HG02943 (cell line): ENCODE data around the gene ATP13A1.

Source experiments
- ATAC-seq: cut with Tn5 transposase; IDR thresholded peaks from one replicate; pipeline ENCODE4 v1.9.1; 2021; ENCODE audit warnings: mild to moderate bottlenecking, low read depth, moderate library complexity; ENCODE audit not compliant: unreplicated experiment

The ATP13A1 gene

DNA sequence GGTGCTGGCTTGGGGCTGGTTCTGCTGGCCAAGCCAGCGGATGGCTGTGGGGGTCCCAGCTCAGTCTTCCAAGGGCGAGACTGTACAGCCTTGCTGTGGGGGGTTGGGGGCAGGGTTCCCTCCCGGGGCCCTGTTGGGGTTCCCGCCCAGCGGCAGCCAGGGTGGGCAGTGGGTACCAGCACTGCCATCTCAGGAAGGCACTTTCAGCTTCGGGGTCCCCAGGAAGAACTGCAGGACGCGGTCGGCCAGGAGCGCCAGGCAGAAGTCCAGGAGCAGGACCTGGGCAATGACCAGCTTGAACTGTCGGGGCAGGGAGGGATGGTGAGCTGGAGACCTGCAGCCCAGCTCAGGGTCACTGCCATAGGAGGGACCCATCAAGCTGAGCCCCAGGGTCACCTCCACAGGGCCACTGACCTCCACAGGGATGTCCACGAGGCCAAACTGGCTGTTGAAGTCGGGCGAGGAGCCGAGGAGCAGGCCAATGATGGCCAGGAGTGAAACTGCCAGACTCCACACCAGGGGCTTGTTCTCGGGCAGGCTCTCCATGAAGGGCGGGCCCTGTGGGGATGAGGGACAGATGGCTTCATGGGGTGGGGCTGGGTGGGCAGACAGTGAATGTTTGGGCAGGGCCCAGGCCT, 18.1 kb downstream of the ATP13A1 start:
- no peak for ATAC-seq

DNA sequence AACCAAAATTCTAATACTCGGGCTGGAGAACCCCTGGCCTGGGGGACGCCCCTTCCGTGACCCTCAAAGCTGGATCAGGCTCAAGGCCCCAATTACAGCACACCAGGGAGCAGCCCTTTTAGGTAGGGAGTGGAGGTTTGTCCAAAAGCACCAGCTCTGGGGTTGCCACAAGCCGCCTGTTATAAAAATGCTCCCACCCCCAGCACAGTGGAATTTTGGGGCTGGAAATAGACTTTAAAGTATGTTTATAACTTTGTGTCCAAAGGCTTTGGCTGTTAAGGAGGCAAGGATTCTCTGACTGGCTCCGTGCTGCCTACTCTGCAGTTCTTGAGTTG, 19.5 kb downstream of the ATP13A1 start:
- no peak for ATAC-seq

DNA sequence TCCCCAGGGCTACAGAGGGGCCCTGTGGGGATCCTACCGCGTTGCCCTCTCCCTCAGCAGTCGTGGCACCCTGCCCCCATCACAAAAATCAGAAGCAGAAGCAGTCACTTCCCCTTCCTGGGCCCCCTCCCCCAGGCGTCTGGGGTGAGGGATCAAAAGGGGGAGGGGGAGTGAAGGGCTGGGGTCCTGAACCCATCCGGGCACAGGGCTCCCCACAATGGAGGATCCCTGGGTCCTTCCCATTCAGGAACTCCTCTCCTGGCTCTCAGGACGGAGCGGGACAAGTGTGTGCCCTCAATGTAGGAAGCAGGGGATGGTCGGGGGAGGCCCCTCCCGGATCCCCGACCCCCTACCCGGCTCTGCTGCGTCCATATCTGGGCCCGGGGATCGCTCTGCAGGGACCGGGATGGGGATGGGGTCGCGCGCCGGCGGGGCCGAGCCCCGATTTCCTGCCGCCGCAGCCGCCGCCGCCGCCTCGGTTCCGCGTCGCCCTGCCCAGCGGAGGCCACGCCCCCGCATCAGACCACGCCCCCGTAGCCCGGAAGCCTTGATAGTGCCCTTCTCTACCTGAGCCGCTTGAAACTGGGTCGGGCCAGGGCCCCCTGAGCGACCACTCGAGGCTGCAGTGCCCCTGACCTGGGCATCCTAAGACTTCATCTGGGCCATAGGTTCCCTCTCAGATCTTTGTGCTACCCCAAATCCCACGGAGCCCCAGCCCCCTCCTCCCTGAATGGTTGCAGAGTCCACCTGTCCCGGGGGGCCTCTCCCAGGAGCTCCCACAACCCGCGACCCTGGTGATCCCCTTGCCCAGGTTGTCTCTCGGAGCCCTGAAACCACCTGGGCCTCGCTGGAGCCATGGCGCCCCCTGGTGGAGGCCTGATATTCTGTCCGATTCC, 20.1 kb downstream of the ATP13A1 start, which contains the start of gene GMIP:
Gene GMIP (minus strand): TSS at position 500 of the 896 bp plus-strand sequence. CDS start 128 bp downstream, at position 372.
- ATAC-seq = peak; percentile 84

DNA sequence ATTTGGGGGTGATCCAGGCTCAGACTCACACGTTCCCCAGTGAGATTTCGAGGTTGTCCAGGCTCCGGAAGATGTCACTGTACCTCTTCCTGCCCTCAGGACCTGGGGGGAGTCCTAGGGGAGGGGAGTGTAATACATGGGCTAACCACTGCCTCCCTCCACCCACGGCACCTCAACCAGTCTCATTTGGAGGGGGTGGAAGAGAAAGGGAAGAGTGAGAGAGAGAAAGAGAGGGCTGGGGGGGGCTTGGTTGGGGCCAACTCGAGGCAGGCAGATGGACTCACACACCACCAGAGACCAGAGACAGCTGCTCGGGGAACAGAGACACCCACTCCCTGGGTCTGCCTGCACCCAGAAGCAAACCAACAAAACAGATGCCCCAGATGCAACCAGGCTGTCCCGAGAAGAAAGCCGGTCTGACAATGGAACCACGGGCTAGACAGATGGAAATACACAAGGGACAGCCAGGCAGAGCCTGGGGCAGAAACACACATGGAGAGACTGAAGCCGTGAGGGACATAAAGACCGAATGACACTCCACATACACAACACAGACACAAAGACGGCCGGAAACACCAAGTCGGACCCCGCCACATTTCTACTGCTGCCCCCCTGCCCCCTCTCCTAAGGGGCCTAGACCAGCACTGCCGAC, 20.8 kb downstream of the ATP13A1 start:
- ATAC-seq = no peak

DNA sequence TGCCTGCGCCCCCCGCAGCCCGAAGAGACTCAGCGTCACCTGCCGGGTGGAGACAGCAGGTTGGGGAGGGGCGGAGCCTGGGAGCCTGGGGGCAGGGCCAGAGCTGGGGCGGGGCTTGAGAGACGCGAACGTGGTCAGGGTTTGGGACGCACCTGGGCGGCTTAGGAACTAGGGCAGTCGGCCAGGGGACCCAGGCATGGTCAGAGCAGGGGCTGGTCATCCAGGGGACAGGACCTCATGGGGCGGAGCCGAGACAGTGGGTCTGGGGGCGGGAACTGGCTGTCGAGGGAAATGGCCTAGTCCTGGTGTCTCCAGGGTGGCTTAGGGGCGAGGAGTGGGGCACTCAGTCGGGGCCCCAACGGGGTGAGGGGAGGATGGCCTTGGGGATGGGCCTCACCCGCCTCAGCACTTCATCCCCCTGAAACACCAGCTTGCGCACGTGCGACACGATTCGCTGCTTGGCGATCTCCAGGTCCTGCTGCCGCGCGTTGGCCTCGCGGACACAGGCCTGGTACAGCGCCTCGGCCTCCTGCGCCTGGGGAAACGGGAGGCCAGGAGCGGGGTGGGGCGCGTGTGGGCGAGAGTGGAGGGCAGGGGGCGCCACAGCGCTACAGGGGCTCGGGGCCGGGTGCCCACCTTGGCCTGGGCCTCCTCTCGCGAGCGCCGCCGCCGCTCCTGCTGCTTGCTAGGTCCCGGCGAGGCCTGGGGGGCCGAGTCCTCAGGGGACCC, 25.8 kb downstream of the ATP13A1 start:
- ATAC-seq = no peak

DNA sequence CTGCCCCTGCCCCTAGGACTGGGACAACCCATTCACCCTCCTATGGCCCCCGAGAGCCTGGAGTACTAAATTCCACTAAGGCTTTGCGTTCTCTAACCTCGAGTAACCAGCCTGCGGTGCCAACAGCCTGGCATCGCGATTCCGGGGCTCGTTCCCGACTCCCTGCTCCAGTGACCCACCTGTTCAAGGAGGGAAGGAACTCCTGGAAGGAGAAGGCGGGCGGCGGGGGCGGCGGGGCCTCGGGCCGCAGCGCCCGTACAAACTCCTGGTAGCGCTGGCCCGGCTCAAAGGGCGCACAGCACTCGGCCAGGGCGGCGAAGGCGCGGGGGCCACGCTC, 26.3 kb downstream of the ATP13A1 start:
- no peak for ATAC-seq

DNA sequence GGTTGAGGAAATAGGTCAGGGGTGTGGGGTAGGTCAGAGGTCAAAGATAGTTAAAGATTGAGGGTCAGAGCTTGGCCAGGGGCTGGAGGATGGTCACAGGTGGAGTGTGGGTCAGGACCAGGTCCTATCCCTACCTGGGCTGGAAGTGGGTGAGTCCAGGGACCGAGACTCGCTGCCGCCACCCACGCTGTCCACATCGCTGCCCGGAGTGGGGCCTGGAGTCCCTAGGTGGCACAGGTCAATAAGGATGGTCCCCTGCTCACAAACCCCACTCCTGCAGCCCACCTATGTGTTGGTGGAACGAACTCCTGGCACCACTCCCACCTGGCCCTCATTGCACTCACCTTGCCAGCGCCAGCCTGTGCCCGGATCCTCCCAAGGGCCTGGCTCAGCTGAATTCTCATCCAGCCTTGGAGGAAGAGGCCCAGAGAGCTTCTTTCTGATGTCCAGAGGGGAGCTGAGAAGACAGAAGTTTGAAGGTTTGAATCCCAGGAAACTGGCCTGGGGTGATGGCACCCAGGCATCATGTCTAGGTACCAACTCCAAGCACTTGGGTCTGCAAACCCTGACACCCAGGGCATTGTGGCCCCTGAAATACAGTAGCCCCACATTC, 26.8 kb downstream of the ATP13A1 start:
- no peak for ATAC-seq

DNA sequence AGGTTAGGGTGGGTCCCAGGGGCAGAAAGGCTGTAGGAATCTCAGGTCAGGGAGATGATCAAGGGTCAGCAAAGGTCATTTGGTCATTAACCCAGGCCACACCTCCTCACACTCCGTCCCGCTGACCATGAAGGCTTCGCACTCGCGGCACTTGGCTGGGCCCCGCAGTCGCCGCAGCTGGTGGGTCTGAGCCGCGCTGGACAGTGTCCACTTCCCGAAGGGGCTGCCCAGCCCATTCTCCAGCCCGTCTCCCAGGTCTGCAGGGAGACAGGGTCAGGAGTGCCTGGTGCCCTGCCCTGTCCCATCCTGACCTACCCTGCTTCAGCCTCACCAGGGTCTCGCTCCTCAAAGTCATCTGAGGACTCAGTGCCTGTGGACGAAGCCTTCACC, 28.2 kb downstream of the ATP13A1 start:
- no peak for ATAC-seq

DNA sequence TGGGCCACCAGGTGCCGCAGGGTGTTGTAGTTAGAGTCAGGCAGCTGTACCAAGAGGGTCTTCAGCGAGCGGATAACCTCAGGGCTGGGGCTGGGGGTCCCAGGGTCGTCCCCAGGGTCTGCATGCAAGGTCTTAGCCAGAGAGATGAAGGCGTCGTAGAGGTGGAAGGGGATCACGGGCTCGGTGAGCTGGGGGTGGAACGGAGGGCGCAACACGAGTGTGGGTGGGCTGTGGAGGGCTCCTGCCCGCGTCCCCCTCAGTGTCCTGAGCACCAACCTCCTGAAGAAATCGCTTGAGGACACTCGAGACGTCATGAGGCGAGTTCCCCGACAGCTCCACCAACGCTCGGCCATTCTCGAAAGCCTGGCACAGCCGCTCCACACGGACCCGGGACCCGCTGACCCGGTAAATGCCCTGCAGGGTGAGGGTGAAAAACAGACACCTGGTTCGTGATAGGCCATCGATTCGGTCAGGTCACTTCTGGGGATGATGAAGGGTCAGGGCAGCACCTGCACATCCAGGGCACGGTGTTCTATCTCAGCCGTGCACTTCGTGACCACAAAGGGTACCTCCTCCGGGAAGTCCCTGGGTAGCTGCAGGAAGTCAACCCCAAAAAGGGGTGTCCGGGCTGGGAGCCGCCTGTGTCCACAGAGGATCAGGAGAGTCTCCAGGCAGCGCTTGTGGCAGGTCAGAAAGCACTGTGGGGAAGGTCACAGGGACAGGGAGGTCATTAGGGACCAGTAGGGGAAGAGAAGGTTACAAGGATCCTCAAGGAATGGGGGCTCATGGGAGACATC, 28.8 kb downstream of the ATP13A1 start:
- ATAC-seq = no peak

DNA sequence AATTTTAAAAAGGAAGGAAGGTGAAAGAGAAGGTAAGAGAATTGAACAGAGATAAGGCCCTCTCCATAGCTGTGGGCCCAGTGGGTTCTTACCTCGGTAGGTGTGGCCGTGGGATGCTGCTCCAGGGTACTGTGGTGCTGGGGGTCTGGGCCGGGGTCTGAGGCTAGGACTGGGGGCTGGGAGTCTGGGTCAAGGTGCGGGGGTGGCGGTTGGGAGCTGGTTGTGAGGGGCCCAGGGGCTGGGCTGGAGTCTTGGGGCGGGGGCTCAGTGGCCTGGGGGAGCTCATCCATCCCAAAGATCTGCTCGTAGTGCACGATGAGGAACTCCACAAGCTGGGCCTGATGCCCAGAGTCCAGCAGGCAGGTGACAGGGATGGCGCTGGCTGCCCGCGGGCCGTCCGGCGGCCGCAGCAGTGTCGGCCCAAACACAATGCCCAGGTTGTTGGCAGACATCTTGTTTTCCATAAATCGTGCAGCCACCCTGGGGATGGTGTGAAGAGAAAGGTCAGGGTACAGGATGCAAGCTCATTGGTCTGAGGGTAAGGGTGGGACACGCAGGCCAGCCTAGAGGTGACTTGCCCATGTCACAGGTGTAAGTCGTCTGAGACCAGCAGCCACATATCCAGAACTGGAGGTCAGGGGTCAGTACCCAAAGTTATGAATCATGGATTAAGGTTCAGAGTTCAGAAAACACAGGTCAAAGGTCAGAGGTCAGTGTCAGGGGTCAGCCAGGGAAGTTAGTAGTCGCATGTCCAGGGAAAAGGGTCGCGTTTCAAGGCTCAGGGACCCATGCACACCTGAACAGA, 29.6 kb downstream of the ATP13A1 start:
- no peak for ATAC-seq

DNA sequence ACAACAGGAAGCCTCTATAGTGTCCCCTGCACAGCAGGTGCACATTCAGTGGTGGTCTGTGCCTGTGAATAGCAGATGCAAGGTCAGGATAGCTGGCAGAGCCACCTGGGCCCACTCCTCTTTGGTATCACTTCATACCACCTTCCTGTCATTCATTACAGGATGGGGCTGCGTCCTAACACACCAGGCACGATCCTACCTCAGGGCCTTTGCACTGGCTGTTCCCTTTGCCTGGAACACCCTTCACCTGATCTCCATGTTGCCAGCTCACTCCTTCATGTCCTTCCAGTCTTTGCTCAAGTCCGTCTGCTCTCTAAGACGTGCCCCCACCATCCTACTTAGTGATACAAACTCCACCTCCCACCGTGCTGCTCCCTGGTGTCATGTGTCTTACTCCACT, 30.8 kb downstream of the ATP13A1 start:
- ATAC-seq = no peak

DNA sequence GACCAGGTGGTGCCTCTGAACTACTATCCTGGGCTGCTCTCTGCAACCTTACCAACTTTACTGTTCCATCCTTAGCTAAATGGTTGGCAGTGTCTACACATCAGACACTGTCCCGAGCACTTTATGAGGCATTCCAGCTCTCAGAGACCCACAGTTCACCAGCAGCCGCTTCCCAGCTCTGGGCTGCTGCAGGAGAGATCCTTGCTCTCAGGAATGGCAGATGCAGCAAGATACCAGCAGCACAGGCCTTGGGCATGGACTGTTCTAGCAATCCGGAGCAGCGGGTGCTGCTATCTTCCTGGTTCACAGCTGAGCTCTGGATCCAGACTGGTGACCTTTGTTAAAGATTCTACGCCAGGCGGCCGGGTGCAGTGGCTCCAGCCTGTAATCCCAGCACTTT, 32.1 kb downstream of the ATP13A1 start:
- no peak for ATAC-seq

DNA sequence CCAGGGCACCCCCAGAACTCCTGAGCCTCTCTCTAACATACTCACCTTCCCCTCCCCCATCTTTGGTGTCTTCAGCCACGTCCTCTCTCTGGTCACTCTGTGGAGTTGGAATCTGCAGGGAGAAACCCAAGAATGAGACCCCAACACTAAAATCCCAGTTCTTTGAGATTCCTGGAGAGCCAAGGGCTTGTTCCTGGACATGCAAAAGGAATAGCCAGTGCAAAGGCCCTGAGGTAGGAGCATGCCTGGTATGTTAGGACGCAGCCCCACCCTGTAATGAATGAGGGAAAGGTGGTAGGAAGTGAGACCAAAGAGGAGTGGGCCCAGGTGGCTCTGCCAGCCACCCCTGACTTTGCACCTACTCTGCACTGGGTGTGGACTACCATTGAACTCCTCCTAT, 33.0 kb downstream of the ATP13A1 start:
- ATAC-seq = no peak

DNA sequence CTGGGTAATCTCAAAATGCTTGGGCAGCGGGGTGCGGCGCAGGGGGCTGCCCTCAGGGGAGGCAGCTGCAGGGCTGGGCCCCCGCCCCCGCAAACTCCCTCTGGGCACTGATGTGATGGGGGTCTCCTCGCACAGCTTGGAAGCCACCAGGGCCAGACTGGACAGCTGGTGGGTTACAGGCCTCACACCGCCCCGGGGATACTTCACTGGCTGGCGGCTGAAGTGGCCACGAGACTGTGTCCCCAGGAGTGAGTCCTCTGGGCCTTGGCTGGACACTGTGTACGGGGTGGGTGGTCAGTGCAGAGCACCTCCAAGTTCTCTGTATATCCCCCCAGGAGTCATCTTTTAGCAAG, 33.4 kb downstream of the ATP13A1 start:
- no peak for ATAC-seq

DNA sequence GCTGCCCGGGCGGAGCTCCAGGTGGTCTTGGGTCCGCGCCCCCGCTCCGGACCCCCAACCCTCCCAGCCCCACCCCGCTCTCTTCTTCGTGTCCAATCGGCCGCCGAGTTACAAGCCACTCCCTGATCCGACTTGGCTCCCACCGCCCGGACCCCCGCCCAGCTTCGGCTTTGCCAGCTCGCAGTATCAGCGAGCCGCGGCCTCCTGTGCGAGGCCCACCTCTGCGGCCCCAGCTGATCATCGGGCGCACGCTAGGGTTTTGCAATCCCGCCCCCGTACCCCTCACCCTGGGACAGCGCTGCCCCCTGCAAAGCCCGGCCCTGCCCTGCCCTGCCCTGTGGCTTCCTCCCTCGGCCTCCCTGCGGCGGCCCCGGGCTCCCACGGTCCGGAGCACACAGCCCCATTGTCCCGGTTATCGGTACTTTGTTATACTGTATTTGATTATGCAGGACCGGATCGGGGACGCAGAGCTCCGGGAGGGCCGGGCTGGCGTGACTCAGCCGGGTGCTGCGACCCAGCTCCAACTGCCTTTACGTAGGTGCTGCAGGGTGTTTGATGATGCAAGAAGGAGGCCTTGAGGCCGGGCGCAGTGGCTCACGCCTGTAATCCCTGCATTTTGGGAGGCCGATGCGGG, 34.9 kb downstream of the ATP13A1 start:
- no peak for ATAC-seq

DNA sequence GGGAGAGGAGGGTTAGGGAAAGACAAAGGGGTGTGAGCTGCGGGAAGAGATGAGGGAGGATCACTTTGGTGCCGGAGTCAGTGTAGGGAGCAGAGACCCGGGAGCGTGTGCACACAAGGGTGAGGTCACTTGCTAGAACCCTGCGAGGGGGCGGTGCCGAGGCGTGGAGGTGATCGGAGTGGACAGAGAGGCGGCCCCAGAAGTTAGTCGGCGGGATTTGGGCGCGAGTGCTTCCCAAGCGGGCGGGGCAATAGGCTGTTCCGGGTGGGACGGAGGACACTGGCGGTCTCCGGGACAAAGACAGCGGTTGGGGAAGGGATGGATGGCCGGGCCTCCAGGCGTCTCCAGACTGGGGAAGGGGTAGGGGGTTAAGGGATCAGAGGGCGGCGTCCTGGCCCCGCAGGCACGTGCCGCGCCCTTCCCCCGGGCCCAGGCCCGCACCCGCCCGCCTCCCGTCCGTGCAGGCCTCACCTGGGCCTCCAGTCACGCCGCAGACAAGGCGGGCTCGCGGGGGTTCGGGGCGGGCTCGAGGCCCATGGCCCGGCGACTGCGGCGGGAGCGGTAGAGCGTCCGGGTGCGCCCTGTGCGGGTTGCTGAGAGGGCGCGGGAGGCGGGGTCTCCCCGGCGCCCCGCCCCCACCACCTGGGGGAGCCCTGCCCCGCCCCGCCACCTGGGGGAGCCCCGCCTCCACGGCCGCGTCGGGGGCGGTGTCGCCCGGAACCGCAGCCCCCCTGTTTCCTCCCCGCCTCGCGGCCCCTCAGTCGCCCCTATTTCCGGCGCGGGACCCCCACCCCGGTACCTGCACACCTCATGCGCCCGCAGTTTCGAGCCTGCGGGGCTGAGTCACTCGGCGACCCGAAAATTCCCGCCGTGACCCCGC, 35.6 kb downstream of the ATP13A1 start, which contains the start of gene LPAR2:
Gene LPAR2 (minus strand): TSS at position 600 of the 880 bp plus-strand sequence. CDS start 945 bp downstream, outside the sequence.
- ATAC-seq = no peak
